ENCODE data around the gene HOMER1. TPM values are rescaled to one million over a fixed set of nuclear protein-coding genes. Genes with fewer than 3 reads are reported as not detected.

The HOMER1 gene
- total RNA-seq, 2 experiments from 2014 or later: 2.4 to 3.1 TPM

DNA sequence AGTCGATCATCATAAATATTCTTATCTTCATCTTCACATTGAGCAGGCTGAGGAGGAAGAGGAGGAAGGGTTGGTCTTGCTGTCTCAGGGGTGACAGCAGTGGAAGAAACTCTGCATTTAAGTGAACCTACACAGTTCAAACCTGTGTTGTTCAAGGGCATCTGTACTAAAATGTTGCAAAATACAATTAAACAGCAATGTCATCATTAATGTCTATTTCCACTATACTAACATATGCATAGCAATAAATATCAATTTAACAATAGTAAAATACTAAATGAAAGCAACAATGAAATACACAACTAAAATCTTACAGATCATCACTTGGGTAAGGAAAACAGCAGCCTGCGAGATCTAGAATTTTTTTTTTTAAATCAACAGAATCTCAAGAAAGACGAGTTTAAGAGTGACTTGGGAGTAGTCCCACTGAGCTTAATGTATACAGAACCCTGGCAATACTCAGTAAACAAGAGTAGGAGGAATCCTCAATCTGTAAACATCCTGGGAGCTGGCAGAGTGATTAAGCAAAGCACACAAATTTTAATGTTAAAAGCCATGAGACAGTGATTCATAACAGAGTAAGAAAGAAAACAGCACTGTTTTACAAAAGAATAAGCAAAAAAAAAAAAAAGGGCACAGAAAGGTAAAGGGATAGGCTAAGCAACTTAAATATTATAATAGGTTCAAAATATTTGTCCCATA lies 10.0 kb downstream of the HOMER1 start:
- Mint-ChIP-seq H3K36me3 (ENCODE audit: low read depth) (no peaks in the 10 kb centered on the region), H3K4me1 (ENCODE audit: low read depth) (peaks cover 9% of the 10 kb centered on the region), H3K9me3 (ENCODE audit: insufficient read depth) (no peaks in the 10 kb centered on the region), H3K4me3 (no peak overlapping the region), H3K27me3 (ENCODE audit: low read depth) (peaks cover 4% of the 10 kb centered on the region), H3K27ac (no peak overlapping the region)
- POLR2A ChIA-PET: no interaction called here
- DNase-seq (no peak), ATAC-seq (no peak)
- CTCF ChIA-PET: no interaction called here

DNA sequence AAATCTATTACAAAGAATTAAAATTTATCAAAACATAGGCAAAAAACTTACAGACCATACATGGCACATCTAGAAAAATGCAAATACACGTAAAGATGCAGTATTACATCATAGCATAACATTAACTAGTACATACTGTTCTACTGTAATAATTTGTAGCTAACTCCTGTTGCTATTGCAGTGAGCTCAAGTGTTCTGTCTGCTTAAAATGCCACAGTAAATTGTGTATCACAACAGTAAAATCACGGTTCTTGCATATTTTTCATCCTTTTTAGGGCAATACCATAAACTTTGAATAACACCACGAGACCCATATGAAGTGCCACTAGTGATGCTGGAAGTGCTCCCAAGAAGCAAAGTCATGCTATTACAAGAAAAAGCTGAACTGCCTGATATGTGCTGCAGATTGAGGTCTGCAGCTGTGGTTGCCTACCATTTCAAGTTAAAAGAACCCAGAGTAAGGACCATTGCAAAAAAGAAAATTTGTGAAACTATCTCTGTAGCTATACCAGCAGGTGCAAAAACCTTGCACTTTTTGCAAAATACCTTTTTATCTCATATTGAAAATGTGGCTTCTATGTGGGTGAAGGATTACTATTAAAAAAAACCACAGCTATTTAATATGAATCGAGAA lies 14.2 kb downstream of the HOMER1 start:
- Mint-ChIP-seq H3K4me1 (ENCODE audit: low read depth) (peaks cover 5% of the 10 kb centered on the region), H3K27me3 (ENCODE audit: low read depth) (no peaks in the 10 kb centered on the region), H3K36me3 (ENCODE audit: low read depth) (no peaks in the 10 kb centered on the region)

DNA sequence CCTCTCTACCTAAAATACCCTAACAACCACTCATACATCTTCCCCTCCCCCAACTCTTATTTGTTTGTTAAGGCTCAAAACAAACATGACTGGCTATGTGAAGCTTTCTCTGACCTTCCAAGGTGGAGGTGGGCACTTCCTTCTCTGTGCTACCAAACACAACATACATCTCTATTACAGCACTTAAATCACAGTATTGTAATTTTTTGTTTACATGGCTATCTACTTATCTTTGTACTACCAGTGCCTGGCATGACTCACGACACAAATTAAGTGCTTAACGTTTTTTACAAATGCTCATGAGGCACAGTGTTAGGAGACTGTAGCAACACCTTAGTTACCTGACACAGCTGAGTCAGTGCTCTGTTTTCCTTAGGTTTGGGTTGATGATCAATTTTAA lies 18.6 kb downstream of the HOMER1 start:
- no peak for ATAC-seq
- Mint-ChIP-seq H3K27ac (no peak overlapping the region), H3K4me1 (ENCODE audit: low read depth) (peaks cover 5% of the 10 kb centered on the region), H3K9me3 (ENCODE audit: insufficient read depth) (no peaks in the 10 kb centered on the region), H3K36me3 (ENCODE audit: low read depth) (no peaks in the 10 kb centered on the region), H3K4me3 (no peak overlapping the region), H3K27me3 (ENCODE audit: low read depth) (no peaks in the 10 kb centered on the region)
- DNase-seq: no peak
- ChIA-PET CTCF (no interaction called here), POLR2A (no interaction called here)

More for the DNA sequence above, 14.2 kb downstream of the HOMER1 start:
- POLR2A ChIA-PET: no interaction called here
- DNase-seq: no peak
- Mint-ChIP-seq H3K9me3 (ENCODE audit: insufficient read depth) (no peaks in the 10 kb centered on the region), H3K27ac (no peak overlapping the region), H3K4me3 (no peak overlapping the region)
- ATAC-seq: no peak
- CTCF ChIA-PET: interaction anchor here (0.7 to 1.0 kb wide), 2 partner anchors 8 to 12 kb away, joined by 3 to 5 read pairs; no protein-coding TSS in a partner anchor

DNA sequence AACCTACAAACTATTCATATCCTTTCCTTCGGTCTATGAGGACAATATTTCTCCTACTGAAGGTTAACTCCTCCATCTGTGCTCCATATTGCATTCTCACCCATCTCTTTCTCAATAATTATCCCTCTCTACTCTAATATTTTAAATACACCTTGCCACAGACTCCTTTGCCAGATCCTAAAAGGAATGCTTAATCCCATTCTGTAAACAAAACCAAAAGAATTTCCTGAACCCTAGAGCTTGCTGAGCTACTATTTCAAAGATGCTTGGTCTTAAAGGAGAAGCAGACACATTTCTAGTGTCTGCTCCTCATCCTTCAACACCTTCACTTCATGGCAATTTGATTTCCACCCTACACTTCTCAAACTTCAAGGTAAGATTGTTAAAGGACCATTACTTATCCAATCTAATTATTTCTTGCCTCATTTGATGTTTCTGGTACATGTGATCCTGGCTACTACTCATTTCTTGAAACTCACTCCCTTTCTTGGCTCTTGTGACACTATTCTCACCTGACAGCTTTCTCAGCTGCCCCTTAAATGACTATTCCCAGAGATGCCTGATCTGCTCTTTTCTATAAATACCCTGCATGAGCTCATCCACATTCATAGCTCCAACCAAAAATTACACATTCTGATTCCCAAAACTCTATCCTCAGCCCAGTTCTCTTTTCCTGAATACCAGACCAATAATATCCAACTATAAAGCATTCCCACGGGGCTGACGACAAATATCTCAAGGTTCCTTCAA lies 20.2 kb downstream of the HOMER1 start:
- Mint-ChIP-seq H3K36me3 (ENCODE audit: low read depth) (no peaks in the 10 kb centered on the region), H3K4me1 (ENCODE audit: low read depth) (no peaks in the 10 kb centered on the region), H3K27me3 (ENCODE audit: low read depth) (no peaks in the 10 kb centered on the region), H3K4me3 (no peak overlapping the region), H3K9me3 (ENCODE audit: insufficient read depth) (no peaks in the 10 kb centered on the region), H3K27ac (no peak overlapping the region)
- ATAC-seq: no peak
- POLR2A ChIA-PET: no interaction called here
- CTCF ChIA-PET: no interaction called here
- DNase-seq: no peak

DNA sequence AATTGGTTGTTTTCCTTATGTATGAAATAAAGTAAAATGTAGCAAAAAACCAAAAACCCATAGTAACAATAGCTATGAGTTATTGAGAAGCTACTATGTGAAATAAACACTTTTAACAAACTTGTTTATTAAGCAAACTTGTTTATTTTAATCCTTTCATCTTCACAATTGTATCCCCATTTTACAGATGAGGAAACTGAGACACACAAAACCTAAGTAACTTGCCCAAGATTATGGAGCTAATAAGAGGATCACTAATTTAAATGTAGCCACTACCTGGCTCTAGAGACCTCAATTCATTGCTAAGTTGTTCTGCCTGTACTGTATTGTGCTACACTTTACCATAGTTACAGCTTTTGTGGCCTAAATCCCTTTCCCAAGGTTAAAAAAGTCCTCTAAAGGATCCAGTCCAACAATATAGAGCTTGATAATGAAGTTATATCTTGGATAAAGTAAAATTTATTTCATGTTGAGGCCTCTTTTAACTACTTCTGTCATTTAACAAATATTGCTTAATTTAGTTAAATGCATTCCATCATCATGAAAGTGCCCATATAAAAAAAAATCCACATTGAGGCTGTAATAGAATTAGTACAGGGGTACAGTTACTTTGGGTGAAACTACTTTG lies 22.1 kb downstream of the HOMER1 start:
- DNase-seq (no peak), ATAC-seq (no peak)
- Mint-ChIP-seq H3K27me3 (ENCODE audit: low read depth) (no peaks in the 10 kb centered on the region), H3K36me3 (ENCODE audit: low read depth) (no peaks in the 10 kb centered on the region), H3K4me1 (ENCODE audit: low read depth) (no peaks in the 10 kb centered on the region), H3K27ac (no peak overlapping the region), H3K9me3 (ENCODE audit: insufficient read depth) (no peaks in the 10 kb centered on the region), H3K4me3 (no peak overlapping the region)
- CTCF ChIA-PET: interaction anchor here (1.4 kb wide), 1 partner anchor 8 kb away, joined by 5 read pairs; no protein-coding TSS in a partner anchor
- POLR2A ChIA-PET: no interaction called here

DNA sequence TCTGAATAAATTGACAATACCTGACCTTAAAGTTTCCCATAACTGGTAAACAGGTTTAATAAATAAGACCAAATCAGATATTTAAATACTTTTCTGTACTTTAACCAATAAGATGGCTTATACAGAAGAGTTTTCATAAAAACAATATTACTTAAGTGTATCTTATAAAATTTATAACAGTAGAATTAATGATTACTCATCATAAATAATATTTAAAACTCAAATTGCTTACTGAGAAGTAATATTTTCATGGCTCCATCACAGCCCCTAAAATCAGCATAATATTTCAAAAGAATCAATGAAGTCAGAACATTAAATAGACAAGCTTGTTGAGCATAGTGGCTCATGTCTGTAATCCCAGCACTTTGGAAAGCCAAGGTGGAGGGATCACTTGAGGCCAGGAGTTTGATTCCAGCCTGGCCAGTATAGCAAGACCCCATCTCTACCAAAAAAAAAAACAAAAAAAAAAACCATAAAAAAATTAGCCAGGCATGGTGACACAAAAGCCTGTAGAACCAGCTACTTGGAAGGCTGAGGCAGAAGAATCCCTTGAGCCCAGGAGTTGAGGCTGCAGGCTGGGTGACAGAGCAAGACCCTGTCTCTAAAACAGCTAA lies 23.5 kb downstream of the HOMER1 start:
- no peaks in the 10 kb centered on the region for H3K36me3 Mint-ChIP-seq (ENCODE audit: low read depth)
- H3K27me3 Mint-ChIP-seq (ENCODE audit: low read depth): no peaks in the 10 kb centered on the region
- no peaks in the 10 kb centered on the region for H3K9me3 Mint-ChIP-seq (ENCODE audit: insufficient read depth)
- ChIA-PET POLR2A (no interaction called here), CTCF (interaction anchor here (1.4 kb wide), 1 partner anchor 25 kb away, joined by 3 read pairs; no protein-coding TSS in a partner anchor)
- no peak overlapping the region for H3K4me3 Mint-ChIP-seq
- DNase-seq: no peak
- no peak overlapping the region for H3K27ac Mint-ChIP-seq
- no peaks in the 10 kb centered on the region for H3K4me1 Mint-ChIP-seq (ENCODE audit: low read depth)
- ATAC-seq: no peak

DNA sequence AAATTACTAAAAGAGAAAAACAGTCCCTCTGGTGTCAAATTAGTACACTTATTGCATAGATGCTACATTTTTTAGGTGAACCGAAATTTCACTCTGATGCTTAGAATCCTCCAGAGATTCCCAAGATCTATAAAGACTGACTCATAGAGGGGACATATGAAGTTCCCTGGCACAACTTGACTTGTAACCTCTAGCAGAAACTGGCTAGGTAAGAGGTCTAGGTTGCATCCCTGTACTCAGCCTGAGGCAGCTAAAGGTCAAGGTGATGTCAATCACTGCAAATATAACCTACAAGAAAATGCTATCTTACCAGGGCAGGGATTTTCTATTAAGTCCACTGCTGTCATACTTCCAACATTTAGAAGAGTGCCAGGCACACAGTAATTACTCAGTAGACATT lies 24.2 kb downstream of the HOMER1 start:
- no peaks in the 10 kb centered on the region for H3K27me3 Mint-ChIP-seq (ENCODE audit: low read depth)
- no peaks in the 10 kb centered on the region for H3K4me1 Mint-ChIP-seq (ENCODE audit: low read depth)
- no peak overlapping the region for H3K4me3 Mint-ChIP-seq
- no peaks in the 10 kb centered on the region for H3K9me3 Mint-ChIP-seq (ENCODE audit: insufficient read depth)
- ChIA-PET POLR2A (no interaction called here), CTCF (interaction anchor here (1.4 kb wide), 1 partner anchor 25 kb away, joined by 3 read pairs; no protein-coding TSS in a partner anchor)
- DNase-seq: no peak
- H3K27ac Mint-ChIP-seq: no peak overlapping the region
- no peak for ATAC-seq
- H3K36me3 Mint-ChIP-seq (ENCODE audit: low read depth): no peaks in the 10 kb centered on the region

DNA sequence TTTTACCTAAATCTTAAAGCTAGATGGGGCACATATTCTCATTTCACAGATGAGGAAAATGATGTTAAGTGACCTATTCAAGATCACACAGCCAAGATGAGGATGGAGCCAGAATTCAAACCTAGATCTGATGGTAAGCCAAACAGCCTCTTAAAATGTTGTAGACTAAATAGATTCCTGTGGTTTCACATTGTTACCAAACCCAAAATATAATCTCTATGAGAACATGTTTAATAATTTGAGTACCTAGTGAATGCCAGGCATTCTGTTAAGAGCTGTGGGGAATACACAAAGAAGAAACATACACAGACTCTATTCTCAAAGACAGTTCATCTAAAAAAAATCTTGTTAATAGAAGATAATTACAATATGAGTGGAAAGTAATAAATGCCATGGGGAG lies 25.2 kb downstream of the HOMER1 start:
- Mint-ChIP-seq H3K4me3 (no peak overlapping the region), H3K27me3 (ENCODE audit: low read depth) (no peaks in the 10 kb centered on the region), H3K9me3 (ENCODE audit: insufficient read depth) (no peaks in the 10 kb centered on the region), H3K27ac (no peak overlapping the region), H3K4me1 (ENCODE audit: low read depth) (no peaks in the 10 kb centered on the region), H3K36me3 (ENCODE audit: low read depth) (no peaks in the 10 kb centered on the region)
- DNase-seq: no peak
- ATAC-seq: no peak
- CTCF ChIA-PET: no interaction called here
- POLR2A ChIA-PET: no interaction called here

DNA sequence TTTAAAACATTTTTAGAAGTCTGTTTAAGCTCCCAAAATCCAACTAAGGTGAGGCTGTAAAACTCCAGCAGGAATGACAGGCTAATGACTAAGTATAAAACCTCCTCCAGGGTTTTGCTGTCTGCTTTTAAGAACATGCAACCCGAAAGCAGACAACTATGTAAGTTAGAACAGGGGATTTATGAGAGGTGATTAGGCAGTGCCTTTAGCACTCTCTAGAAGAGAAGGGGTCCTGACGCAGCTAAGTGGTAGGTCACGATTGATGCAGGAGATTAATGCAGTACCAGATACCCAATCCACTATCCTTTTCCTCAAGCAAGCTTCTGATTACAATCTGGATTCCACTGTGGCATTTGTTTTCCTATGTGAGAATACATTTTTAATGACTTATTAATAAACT lies 25.9 kb downstream of the HOMER1 start:
- CTCF ChIA-PET: no interaction called here
- POLR2A ChIA-PET: interaction anchor here (0.6 kb wide), 1 partner anchor 15 kb away, joined by 3 read pairs; no protein-coding TSS in a partner anchor
- Mint-ChIP-seq H3K4me1 (ENCODE audit: low read depth) (no peaks in the 10 kb centered on the region), H3K27me3 (ENCODE audit: low read depth) (no peaks in the 10 kb centered on the region), H3K4me3 (no peak overlapping the region), H3K36me3 (ENCODE audit: low read depth) (no peaks in the 10 kb centered on the region), H3K9me3 (ENCODE audit: insufficient read depth) (no peaks in the 10 kb centered on the region), H3K27ac (no peak overlapping the region)
- DNase-seq: no peak
- no peak for ATAC-seq

DNA sequence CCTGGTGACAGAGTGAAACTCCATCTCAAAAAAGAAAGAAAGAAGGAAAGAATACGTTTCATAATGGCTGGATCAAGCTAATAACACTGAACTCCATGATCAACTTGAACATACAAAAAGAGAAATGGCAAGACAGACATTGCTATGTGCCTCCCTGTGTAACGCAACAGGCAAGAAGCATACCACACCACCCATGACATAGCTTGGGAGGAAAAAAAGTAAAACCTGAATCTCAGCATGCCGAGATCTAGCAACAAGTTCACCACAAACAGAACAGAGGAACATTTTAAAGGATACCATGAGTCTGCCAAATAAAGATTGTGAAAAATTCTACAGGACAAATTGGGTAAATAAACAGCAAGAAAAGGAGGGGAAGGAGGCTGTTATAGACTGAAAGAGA lies 26.7 kb downstream of the HOMER1 start:
- Mint-ChIP-seq H3K27ac (no peak overlapping the region), H3K9me3 (ENCODE audit: insufficient read depth) (no peaks in the 10 kb centered on the region), H3K36me3 (ENCODE audit: low read depth) (no peaks in the 10 kb centered on the region), H3K27me3 (ENCODE audit: low read depth) (no peaks in the 10 kb centered on the region), H3K4me3 (no peak overlapping the region), H3K4me1 (ENCODE audit: low read depth) (no peaks in the 10 kb centered on the region)
- DNase-seq (no peak), ATAC-seq (no peak)
- POLR2A ChIA-PET: no interaction called here
- CTCF ChIA-PET: no interaction called here

DNA sequence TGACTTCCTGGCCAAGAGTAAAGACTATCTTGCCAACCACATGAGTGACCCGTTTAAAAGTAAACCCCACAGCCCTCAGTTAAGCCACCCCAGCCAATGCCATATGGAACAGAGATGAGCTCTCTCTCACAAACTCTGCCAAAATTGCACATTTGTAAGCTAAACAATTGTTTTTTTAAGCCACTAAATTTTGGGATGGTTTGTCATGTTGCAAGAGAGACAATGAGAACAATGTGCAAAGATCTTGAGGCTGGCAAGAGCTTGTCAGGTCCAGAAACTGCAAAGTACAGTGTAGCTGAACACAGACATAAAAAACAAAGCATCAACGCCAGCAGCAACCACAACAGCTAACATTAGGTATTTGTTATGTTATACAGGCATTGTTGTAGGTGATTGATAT lies 27.8 kb downstream of the HOMER1 start:
- DNase-seq: no peak
- Mint-ChIP-seq H3K27me3 (ENCODE audit: low read depth) (no peaks in the 10 kb centered on the region), H3K4me1 (ENCODE audit: low read depth) (no peaks in the 10 kb centered on the region), H3K9me3 (ENCODE audit: insufficient read depth) (no peaks in the 10 kb centered on the region), H3K4me3 (no peak overlapping the region), H3K36me3 (ENCODE audit: low read depth) (no peaks in the 10 kb centered on the region), H3K27ac (no peak overlapping the region)
- ChIA-PET CTCF (interaction anchor here (0.9 to 1.2 kb wide), 2 partner anchors 14 to 353 kb away, joined by 3 to 4 read pairs; no protein-coding TSS in a partner anchor), POLR2A (no interaction called here)
- no peak for ATAC-seq

Data from activated CD8-positive, alpha-beta T cell treated with anti-CD3 and anti-CD28 coated beads, Interleukin-2, amount 10 ng/mL, durations not matched to agents 7 days and 5 days (primary cell).